Neural crest cell (in vitro differentiated cells): Measurements from ENCODE around the gene F12. TPM values are rescaled to one million over a fixed set of nuclear protein-coding genes. Genes with fewer than 3 reads are reported as not detected.
A peak's percentile ranks its signal among the peaks of the same experiment; 100 is the strongest.

Source experiments
- DNase-seq: peaks from one replicate; pipeline ENCODE4 v3.0.0; 2021; ENCODE audit warnings: low read depth, mixed read lengths, low spot score
- H3K27ac Mint-ChIP-seq: one replicate; pipeline ENCODE4 v1.8.0; 2021; ENCODE audit warnings: mild to moderate bottlenecking, mixed read lengths; ENCODE audit not compliant: unreplicated experiment
- H3K27me3 Mint-ChIP-seq: 2 replicates; pipeline ENCODE4 v1.8.0; 2021; ENCODE audit warnings: low read depth, mild to moderate bottlenecking, mixed read lengths
- H3K36me3 Mint-ChIP-seq: 2 replicates; pipeline ENCODE4 v1.8.0; 2021; ENCODE audit warnings: low read depth, mild to moderate bottlenecking, mixed read lengths
- H3K4me1 Mint-ChIP-seq: 2 replicates; pipeline ENCODE4 v1.8.0; 2021; ENCODE audit warnings: mixed read lengths
- H3K4me3 Mint-ChIP-seq: one replicate; pipeline ENCODE4 v1.8.0; 2021; ENCODE audit warnings: mild to moderate bottlenecking, mixed read lengths
- H3K9me3 Mint-ChIP-seq: 2 replicates; pipeline ENCODE4 v1.8.0; 2021; ENCODE audit warnings: mixed read lengths
- total RNA-seq: library from RNA; stranded (reverse); gene quantifications from 2 replicates; pipeline ENCODE4 v1.2.1, GENCODE V29; 2021
- TF ChIP-seq, protein P1 (sequence below): fragments of 200-600 bp; sonication (generic); conservative IDR thresholded peaks from 2 replicates; pipeline ENCODE4 v1.5.0; 2021; ENCODE audit warnings: antibody characterized with exemption, mild to moderate bottlenecking

The F12 gene
- total RNA-seq, 1 donor from 2014 or later = 2.7 TPM

DNA sequence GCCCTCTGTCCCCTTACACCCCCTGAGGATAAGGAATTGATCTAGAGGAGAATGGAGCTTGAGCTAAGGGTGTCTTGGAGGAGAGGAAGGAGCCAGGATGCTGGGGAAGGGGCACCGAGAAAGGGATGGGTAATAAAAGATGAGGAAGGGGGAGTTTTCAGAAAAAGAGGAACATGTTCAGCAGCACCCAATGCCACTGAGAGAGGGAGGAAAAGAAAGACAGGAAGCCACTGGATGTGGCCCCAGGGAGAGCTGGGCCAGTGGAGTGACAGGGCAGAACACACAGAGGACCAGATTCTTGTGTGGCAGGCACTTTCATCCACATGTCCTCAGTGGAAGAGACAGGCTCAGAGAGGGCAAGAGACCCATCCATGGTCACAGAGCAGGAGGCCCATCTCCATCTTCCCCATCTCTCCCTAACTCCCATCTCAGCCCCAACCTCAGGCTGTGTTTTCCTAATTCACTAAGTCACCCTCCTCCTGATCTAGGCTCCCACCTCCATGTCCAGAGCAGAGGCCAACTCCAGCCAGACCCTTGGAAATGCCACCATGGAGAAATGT is 16.1 kb downstream of the F12 start:
- no peak for DNase-seq
- Mint-ChIP-seq H3K27me3 (peaks cover 3% of the 10 kb centered on the region), H3K4me3 (no peak overlapping the region), H3K36me3 (no peaks in the 10 kb centered on the region), H3K4me1 (peaks cover 33% of the 10 kb centered on the region), H3K9me3 (no peaks in the 10 kb centered on the region), H3K27ac (peak overlapping the region; percentile 91)
- TF ChIP-seq, protein P1, sequence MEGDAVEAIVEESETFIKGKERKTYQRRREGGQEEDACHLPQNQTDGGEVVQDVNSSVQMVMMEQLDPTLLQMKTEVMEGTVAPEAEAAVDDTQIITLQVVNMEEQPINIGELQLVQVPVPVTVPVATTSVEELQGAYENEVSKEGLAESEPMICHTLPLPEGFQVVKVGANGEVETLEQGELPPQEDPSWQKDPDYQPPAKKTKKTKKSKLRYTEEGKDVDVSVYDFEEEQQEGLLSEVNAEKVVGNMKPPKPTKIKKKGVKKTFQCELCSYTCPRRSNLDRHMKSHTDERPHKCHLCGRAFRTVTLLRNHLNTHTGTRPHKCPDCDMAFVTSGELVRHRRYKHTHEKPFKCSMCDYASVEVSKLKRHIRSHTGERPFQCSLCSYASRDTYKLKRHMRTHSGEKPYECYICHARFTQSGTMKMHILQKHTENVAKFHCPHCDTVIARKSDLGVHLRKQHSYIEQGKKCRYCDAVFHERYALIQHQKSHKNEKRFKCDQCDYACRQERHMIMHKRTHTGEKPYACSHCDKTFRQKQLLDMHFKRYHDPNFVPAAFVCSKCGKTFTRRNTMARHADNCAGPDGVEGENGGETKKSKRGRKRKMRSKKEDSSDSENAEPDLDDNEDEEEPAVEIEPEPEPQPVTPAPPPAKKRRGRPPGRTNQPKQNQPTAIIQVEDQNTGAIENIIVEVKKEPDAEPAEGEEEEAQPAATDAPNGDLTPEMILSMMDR = no peak

GRCh38 chr5:177392765-177393164 is 16.6 kb downstream of the F12 start:
- peaks cover 3% of the 10 kb centered on the region for H3K27me3 Mint-ChIP-seq
- H3K4me3 Mint-ChIP-seq = no peak overlapping the region
- TF ChIP-seq, protein P1 = no peak
- no peaks in the 10 kb centered on the region for H3K9me3 Mint-ChIP-seq
- H3K36me3 Mint-ChIP-seq = no peaks in the 10 kb centered on the region
- no peak for DNase-seq
- peak overlapping the region; percentile 91 for H3K27ac Mint-ChIP-seq
- peaks cover 34% of the 10 kb centered on the region for H3K4me1 Mint-ChIP-seq

GRCh38 chr5:177390363-177391300 is 18.7 kb downstream of the F12 start:
- DNase-seq = peak; percentile 91
- Mint-ChIP-seq H3K4me3 (peak overlapping the region; percentile 13), H3K4me1 (peaks cover 34% of the 10 kb centered on the region), H3K36me3 (no peaks in the 10 kb centered on the region), H3K9me3 (no peaks in the 10 kb centered on the region), H3K27me3 (peaks cover 3% of the 10 kb centered on the region), H3K27ac (peak overlapping the region; percentile 88)
- TF ChIP-seq, protein P1 = peak; percentile 99

GRCh38 chr5:177389241-177390169 is 19.9 kb downstream of the F12 start:
- TF ChIP-seq, protein P1 = no peak
- H3K4me3 Mint-ChIP-seq = peak overlapping the region; percentile 0
- H3K27me3 Mint-ChIP-seq = peaks cover 3% of the 10 kb centered on the region
- H3K9me3 Mint-ChIP-seq = no peaks in the 10 kb centered on the region
- H3K27ac Mint-ChIP-seq = peak overlapping the region; percentile 72
- peak; percentile 23 for DNase-seq
- H3K36me3 Mint-ChIP-seq = no peaks in the 10 kb centered on the region
- H3K4me1 Mint-ChIP-seq = peaks cover 34% of the 10 kb centered on the region

DNA sequence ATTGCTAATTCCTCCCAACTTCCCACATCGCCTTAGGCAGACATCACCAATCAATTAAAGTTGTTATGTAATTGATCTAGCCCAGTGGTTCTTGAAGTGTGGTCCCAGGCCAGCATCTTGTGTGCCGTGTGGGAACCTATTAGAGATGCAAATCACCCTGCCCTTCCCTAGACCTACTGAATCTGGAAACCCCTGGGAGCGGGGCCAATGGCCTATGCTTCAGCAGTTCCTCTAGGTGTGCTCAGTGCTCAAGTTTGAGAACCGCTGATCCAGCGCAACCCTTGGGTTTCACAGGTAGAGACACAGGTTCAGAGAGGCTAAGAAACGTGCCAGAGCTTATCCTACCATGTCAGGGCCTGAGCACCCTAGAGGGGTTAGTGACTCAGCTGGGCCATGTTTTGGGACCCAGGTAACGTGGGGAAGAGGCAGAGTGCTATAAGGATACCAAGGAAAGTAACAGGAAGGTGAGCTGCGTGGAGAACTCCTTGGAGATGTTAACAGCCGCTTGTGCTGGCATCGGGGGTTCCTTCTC is 20.8 kb downstream of the F12 start:
- Mint-ChIP-seq H3K36me3 (no peaks in the 10 kb centered on the region), H3K27ac (no peak overlapping the region), H3K27me3 (peaks cover 4% of the 10 kb centered on the region), H3K4me3 (no peak overlapping the region), H3K4me1 (peaks cover 34% of the 10 kb centered on the region), H3K9me3 (no peaks in the 10 kb centered on the region)
- TF ChIP-seq, protein P1 = no peak
- DNase-seq = no peak
